Measurements from ENCODE around the gene SLC25A27. TPM values are rescaled to one million over a fixed set of nuclear protein-coding genes. Genes with fewer than 3 reads are reported as not detected.

Gene SLC25A27
- total RNA-seq, 1 donor from 2014 or later = 39.3 TPM

DNA sequence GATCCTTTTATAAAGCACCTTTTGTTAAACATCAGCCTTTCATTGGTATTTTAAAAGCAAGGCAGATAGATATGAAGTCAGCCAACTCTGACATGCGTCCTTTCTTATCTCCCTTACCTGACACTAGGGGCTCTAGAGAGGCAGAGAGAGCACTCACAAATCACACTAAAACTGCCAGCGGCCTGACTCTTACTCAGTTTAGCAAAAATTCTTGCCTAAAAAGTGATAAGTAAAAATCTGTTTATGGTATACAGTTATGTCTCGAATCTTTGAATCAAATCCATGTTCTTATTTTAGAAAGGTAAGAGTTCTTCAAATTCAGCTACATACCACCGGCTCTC lies 24.5 kb downstream of the SLC25A27 start:
- no peaks in the 10 kb centered on the region for H3K9me3 ChIP-seq
- H3K27me3 ChIP-seq = no peaks in the 10 kb centered on the region
- H3K36me3 ChIP-seq = no peaks in the 10 kb centered on the region
- no peak overlapping the region for H3K27ac ChIP-seq
- H3K4me1 ChIP-seq = no peaks in the 10 kb centered on the region
- no peak for DNase-seq (ENCODE audit: extremely low spot score in 2 of 2)
- TF ChIP-seq POLR2AphosphoS5 (IDR thresholded peaks at IDR 0.05; ENCODE audit: insufficient read depth in 1 of 2, low read depth in 1 of 2) = no peak
- no peak for TF ChIP-seq POLR2A (IDR thresholded peaks at IDR 0.05)
- TF ChIP-seq, protein P1, sequence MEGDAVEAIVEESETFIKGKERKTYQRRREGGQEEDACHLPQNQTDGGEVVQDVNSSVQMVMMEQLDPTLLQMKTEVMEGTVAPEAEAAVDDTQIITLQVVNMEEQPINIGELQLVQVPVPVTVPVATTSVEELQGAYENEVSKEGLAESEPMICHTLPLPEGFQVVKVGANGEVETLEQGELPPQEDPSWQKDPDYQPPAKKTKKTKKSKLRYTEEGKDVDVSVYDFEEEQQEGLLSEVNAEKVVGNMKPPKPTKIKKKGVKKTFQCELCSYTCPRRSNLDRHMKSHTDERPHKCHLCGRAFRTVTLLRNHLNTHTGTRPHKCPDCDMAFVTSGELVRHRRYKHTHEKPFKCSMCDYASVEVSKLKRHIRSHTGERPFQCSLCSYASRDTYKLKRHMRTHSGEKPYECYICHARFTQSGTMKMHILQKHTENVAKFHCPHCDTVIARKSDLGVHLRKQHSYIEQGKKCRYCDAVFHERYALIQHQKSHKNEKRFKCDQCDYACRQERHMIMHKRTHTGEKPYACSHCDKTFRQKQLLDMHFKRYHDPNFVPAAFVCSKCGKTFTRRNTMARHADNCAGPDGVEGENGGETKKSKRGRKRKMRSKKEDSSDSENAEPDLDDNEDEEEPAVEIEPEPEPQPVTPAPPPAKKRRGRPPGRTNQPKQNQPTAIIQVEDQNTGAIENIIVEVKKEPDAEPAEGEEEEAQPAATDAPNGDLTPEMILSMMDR (IDR thresholded peaks at IDR 0.05) = no peak
- intact Hi-C loops (cut with DNase I) = no loop called here
- H3K4me3 ChIP-seq = no peak overlapping the region

DNA sequence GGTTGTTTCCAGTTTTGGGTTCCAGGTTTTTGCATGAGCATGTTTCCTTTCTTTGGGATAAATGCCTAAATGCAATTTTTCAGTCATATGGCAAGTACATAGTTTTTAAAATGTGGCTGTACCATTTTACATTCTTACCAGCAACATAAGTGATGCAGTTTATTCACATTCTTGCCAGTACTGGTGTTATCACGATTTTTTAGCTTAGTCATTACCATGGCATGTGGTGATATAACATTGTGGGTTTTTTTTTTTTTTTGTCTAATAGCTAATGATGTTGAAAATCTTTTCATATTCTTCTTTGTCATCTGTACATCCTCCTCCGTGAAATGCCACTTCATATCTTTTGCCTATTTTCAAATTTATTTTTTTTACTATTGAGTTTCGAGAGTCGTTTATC lies 32.0 kb downstream of the SLC25A27 start:
- intact Hi-C loops (cut with DNase I) = no loop called here
- no peak for TF ChIP-seq POLR2AphosphoS5 (IDR thresholded peaks at IDR 0.05; ENCODE audit: insufficient read depth in 1 of 2, low read depth in 1 of 2)
- TF ChIP-seq, protein P1 (IDR thresholded peaks at IDR 0.05) = no peak
- no peak for TF ChIP-seq POLR2A (IDR thresholded peaks at IDR 0.05)
- no peaks in the 10 kb centered on the region for H3K27me3 ChIP-seq
- H3K4me3 ChIP-seq = no peak overlapping the region
- no peak overlapping the region for H3K27ac ChIP-seq
- DNase-seq (ENCODE audit: extremely low spot score in 2 of 2) = no peak
- no peaks in the 10 kb centered on the region for H3K4me1 ChIP-seq
- H3K9me3 ChIP-seq = no peaks in the 10 kb centered on the region
- H3K36me3 ChIP-seq = no peaks in the 10 kb centered on the region

DNA sequence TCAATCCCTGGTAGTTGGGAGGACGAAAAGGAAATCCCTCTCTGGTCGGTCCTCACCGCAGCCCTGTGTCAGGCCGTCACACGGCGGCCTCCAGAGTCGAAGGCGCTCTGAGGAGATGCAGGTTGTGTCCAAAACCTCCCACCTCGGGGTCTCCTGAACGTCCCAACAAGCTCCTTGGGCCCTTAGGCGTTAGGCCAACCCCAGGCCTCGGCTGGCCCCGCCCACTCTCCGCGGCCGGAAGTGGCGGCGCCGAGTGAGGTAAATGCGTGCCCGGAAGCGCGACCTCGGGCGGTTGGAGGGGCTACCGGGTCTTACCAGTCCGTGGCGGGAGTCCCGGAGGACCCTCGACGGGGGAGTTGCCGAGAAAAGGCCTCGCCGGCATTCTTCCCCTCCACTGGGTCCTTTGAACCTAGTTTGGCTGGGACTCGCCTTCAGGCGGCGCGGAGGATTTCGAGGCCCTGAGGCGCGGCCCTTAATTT lies 34.9 kb downstream of the SLC25A27 start, which contains the start of gene TDRD6:
TSS of gene TDRD6 (plus strand) at position 267 of the 479 bp plus-strand sequence. CDS start 244 bp downstream, outside the sequence.
- Histone ChIP-seq H3K9me3 (no peaks in the 10 kb centered on the region), H3K4me3 (no peak within 1 kb of the TSS), H3K36me3 (no peaks in the 10 kb centered on the region), H3K4me1 (no peaks in the 10 kb centered on the region), H3K27me3 (no peaks in the 10 kb centered on the region), H3K27ac (no peak within 1 kb of the TSS)
- TF ChIP-seq POLR2A (IDR thresholded peaks at IDR 0.05) (no peak), POLR2AphosphoS5 (IDR thresholded peaks at IDR 0.05; ENCODE audit: insufficient read depth in 1 of 2, low read depth in 1 of 2) (no peak)
- TF ChIP-seq, protein P1 (IDR thresholded peaks at IDR 0.05) = no peak
- DNase-seq (ENCODE audit: extremely low spot score in 2 of 2) = no peak
- intact Hi-C loops (cut with DNase I) = no loop called here

DNA sequence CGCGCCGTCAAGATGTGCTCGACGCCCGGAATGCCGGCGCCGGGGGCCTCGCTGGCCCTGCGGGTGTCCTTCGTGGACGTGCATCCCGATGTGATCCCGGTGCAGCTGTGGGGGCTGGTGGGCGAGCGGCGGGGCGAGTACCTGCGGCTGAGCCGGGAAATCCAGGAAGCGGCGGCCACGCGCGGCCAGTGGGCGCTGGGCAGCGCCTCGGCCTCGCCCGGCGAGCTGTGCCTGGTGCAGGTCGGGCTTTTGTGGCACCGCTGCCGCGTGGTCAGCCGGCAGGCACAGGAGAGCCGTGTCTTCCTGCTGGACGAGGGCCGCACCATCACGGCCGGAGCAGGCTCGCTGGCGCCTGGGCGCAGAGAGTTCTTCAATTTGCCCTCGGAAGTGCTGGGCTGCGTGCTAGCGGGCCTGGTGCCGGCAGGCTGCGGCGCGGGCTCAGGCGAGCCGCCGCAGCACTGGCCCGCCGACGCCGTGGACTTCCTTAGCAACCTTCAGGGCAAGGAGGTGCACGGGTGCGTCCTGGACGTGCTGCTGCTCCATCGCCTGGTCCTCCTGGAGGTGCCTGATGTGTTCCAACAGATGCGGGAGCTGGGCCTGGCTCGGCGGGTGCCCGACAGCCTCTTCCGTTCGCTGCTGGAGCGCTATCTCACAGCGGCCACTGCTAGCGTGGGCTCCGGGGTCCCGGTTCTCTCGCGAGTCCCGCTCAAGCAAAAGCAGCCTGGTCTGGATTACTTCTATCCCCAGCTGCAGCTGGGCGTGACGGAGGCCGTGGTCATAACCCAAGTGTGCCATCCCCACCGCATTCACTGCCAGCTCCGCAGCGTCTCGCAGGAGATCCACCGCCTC lies 35.6 kb downstream of the SLC25A27 start:
- intact Hi-C loops (cut with DNase I) = no loop called here
- H3K9me3 ChIP-seq = no peaks in the 10 kb centered on the region
- no peaks in the 10 kb centered on the region for H3K27me3 ChIP-seq
- no peak for TF ChIP-seq POLR2AphosphoS5 (IDR thresholded peaks at IDR 0.05; ENCODE audit: insufficient read depth in 1 of 2, low read depth in 1 of 2)
- H3K4me1 ChIP-seq = no peaks in the 10 kb centered on the region
- no peak overlapping the region for H3K27ac ChIP-seq
- no peaks in the 10 kb centered on the region for H3K36me3 ChIP-seq
- no peak overlapping the region for H3K4me3 ChIP-seq
- DNase-seq (ENCODE audit: extremely low spot score in 2 of 2) = no peak

DNA sequence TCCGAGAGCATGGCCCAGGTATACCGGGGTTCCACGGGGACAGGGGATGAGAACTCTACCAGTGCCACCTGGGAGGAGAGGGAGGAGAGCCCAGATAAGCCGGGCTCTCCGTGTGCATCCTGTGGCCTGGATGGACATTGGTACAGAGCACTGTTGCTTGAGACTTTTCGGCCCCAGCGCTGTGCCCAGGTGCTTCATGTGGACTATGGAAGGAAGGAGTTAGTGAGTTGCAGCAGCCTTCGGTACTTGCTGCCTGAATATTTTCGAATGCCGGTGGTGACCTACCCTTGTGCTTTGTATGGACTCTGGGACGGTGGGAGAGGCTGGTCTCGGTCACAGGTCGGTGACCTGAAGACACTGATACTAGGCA lies 36.2 kb downstream of the SLC25A27 start:
- TF ChIP-seq POLR2AphosphoS5 (IDR thresholded peaks at IDR 0.05; ENCODE audit: insufficient read depth in 1 of 2, low read depth in 1 of 2) = no peak
- TF ChIP-seq, protein P1 (IDR thresholded peaks at IDR 0.05) = no peak
- TF ChIP-seq POLR2A (IDR thresholded peaks at IDR 0.05) = no peak
- Histone ChIP-seq H3K9me3 (no peaks in the 10 kb centered on the region), H3K27ac (no peak overlapping the region), H3K4me3 (no peak overlapping the region), H3K27me3 (no peaks in the 10 kb centered on the region), H3K36me3 (no peaks in the 10 kb centered on the region), H3K4me1 (no peaks in the 10 kb centered on the region)
- intact Hi-C loops (cut with DNase I) = no loop called here
- DNase-seq (ENCODE audit: extremely low spot score in 2 of 2) = no peak
